GM19397 (cell line): ENCODE measurements around the gene JAM3.
"Not testable (repeated sequence)": the region's sequence is repeated elsewhere in the genome, so short reads cannot be mapped to it uniquely, and the experiment has no call there.

ENCODE experiments used
- ATAC-seq: cut with Tn5 transposase; IDR thresholded peaks from one replicate; pipeline ENCODE4 v1.9.1; 2021; ENCODE audit warnings: mild to moderate bottlenecking, moderate library complexity; ENCODE audit not compliant: unreplicated experiment

Gene JAM3

DNA sequence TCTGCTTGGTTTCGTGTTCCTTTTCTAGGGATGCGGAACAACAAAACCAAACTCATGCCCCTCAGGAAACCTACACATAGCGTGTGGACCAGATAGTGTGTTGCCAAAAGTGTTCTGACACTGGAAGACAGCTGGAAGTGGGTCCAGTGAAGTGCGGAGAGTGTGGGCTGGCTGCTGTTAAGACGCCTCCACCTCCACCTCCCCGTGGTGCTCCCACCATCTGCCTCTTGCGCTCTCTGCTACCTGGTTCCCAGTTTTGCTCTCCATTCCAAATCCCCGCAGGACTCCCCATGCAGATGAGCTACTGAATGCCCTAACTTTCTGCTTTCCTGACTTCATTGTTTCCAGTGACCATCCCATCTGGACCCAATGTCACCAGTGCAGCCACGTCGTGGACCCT is 103.1 kb downstream of the JAM3 start:
- no peak for ATAC-seq

DNA sequence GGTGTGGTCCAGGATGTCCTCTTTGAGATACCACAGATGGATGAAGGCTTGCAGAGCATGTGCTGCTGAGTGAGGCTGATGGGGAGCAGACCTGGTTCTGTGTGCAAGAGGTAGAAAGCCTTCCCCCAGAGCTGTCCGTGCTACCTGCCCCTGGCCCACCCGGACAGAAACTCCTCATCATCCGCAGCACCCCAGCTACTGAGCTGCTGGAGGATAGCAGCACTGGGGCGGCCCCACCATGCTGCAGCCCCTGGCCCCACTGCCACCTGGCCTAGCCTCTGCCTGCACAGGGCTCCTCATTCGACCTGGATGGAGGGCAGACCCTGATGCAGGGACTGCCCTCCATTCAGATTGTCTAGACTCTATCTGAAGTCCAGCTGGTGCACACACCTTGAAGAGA is 104.4 kb downstream of the JAM3 start:
- no peak for ATAC-seq

DNA sequence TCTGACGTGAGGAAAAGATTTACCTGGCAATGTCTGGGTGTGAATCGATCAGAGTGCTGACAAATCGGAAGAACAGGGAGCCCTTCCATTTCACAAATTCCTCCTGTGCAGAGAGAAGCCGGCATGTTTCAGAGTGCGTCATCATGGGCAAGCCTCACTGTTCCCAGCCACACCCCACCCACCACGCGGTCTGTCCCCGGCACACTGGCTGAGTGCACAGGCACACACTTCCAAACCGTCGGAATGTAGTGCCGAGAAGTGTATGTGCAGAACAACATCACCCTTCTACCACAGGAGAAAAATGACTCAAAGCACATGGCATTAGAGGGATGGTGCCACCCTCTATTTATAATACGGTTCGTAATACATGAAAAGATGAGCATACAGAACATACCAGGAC is 107.4 kb downstream of the JAM3 start:
- no peak for ATAC-seq

- no peak for ATAC-seq
These were observed 109.3 kb downstream of the JAM3 start for GRCh38 chr11:134178032-134178674.

DNA sequence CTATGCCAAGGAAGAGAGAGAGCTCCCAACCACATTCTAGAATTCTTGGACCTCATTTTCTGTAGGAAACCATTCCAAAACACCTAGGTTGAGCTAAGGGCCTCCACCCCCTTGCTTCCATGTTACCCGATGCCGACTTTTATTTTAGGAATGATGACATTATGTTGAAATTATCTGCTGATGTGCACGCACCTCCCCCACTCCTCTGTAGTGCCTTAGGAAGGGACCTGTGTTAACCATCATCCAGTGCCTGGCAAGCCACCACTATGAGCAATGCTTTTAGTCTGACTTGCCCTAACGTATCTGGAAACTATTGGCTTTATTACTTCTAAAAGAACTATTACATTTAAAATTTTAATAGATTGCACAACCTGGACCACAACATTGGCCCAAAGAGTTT is 112.8 kb downstream of the JAM3 start:
- no peak for ATAC-seq

DNA sequence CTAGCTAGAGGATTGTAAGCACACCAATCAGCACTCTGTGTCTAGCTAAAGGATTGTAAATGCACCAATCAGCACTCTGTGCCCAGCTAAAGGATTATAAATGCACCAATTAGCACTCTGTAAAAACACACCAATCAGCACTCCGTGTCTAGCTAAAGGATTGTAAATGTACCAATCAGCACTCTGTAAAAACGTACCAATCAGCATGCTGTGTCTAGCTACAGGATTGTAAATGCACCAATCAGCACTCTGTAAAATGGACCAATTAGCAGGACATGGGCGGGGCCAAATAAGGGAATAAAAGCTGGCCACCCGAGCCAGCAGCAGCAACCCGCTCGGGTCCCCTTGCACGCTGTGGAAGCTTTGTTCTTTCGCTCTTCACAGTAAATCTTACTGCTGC is 119.2 kb downstream of the JAM3 start:
- not testable (repeated sequence) for ATAC-seq

DNA sequence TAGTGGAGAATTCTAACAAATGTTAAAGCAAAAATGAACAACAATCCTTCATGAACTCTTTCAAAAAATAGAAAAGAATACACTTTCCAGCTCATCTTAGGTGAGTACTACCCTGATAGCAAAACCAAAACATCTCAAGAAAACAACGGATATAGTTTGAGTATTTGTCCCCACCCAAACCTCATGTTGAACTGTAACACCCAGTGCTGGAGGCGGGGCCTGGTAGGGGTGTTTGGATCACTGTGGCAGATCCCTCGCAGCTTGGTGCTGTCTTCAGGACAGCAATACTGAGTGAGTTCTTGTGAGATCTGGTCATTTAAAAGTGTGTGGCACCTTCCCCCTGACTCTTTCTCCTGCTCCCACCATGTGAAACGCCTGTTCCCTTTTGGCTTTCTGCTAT is 127.9 kb downstream of the JAM3 start:
- no peak for ATAC-seq

GRCh38 chr11:134199531-134199930 is 130.7 kb downstream of the JAM3 start:
- ATAC-seq: no peak

- ATAC-seq: no peak
These were observed 131.8 kb downstream of the JAM3 start for GRCh38 chr11:134200688-134201087.
